Stimulated activated CD4-positive, alpha-beta T cell treated with anti-CD3 and anti-CD28 coated beads, Interleukin-12 subunit alpha, Interleukin-12 subunit beta, amount 100 ng/mL, for 4 hours (primary cell): Measurements from ENCODE around the gene ANKMY1.

Experiments
- DNase-seq: peaks from one replicate; pipeline ENCODE4 v3.0.0-alpha.2; 2020

ANKMY1 gene

DNA sequence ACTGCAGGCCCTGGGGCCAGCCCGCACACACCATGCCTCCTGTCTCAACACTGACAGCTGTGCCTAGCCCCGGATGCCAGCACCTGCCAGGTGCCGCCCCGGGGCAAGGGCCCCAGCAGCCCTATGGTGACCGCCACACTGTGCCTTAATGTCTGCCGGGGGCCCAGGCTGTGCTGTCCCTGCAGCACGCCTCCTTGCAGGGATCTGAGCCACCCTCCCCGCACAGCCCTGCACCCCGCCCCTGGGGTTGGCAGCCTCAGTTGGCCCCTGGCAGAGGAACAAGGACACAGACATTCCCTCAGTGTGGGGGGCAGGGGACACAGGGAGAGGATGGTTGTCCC lies 20.3 kb upstream of the ANKMY1 start:
- no peak for DNase-seq

DNA sequence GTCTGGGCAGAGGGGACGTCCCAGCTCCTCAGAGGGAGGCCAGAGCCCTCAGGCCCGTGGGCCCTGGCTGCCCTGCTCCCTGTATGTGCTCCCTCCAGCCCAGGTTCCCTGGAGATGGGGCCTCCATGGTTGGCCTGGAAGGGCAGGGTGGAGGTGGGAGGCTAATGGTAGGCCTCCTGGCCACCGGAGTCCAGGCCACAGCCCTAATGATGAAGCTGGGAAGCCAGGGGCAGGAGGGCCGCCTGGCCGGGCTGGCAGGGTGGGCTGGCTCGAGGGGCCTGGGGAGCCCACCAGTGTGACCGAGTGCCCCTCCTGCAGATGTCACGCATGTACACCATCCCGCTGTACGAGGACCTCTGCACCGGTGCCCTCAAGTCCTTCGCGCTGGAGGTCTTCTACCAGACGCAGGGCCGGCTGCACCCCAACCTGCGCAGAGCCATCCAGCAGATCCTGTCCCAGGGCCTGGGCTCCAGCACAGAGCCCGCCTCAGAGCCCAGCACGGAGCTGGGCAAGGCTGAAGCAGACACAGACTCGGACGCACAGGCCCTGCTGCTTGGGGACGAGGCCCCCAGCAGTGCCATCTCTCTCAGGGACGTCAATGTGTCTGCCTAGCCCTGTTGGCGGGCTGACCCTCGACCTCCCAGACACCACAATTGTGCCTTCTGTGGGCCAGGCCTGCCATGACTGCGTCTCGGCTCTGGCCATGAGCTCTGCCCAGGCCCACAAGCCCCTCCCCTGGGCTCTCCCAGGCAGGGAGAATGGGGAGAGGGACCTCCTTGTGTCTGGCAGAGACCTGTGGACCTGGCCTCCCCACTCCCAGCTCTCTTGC lies 19.7 kb upstream of the ANKMY1 start:
- no peak for DNase-seq

DNA sequence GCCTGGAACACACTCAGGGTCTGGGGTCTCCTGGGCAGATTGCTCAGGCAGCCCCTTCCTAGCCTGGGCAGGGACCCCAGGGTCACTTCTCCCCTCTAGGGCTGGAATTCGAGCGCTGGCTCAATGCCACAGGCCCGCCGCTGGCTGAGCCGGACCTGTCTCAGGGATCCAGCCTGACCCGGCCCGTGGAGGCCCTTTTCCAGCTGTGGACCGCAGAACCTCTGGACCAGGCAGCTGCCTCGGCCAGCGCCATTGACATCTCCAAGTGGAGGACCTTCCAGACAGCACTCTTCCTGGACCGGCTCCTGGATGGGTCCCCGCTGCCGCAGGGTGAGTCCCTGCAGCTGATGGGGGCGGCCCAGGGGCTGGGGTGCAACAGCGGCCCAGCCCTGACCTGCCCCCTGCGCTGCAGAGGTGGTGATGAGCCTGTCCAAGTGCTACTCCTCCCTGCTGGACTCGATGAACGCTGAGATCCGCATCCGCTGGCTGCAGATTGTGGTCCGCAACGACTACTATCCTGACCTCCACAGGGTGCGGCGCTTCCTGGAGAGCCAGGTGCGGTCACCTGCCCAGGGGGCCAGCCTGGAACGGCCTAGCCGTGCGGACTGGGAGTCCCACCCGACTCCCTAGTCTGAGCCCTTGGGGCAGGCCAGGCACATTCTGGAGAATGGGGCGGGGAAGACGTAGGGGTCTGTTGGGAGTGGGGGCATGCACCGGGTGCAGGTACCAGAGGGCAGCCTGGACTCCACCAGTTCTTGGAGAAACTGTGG lies 18.8 kb upstream of the ANKMY1 start:
- DNase-seq: no peak

- no peak for DNase-seq
Measured at GRCh38 chr2:240576036-240576435, 18.2 kb upstream of the ANKMY1 start.

- DNase-seq: no peak
Measured at GRCh38 chr2:240575101-240575965, 17.5 kb upstream of the ANKMY1 start.

DNA sequence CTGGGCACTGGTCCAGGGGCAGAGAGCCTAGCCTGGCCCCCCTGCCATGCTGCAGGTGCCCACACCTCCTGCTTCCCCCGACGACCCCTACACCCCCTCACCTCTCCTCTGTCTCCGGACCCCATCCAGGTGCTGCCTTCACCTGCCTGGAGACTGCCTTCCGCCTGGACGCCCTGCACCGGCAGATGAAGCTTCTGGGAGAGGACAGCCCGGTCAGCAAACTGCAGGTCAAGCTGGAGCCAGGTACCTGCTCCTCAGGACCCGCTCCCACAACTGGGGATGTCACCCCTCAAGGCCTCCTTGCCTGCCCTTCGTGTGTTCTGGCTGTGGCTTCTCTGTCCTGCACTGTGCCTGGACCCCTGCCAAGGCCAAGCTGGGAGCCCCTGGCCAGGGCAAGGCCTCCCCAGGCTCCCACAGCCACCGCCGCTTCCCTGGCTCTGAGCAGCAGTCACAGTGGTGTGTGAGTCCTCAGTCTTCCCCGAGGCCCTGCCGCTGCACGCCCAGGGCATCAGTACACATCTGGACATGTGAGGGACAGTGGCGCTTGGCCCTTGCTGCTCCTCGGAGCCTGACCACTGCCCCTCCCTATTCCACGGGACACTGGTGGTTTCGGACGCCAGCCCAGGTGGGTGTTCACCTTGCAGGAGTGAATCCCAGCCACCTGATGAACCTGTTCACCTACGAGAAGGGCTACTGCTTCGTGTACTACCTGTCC lies 16.8 kb upstream of the ANKMY1 start:
- no peak for DNase-seq

DNA sequence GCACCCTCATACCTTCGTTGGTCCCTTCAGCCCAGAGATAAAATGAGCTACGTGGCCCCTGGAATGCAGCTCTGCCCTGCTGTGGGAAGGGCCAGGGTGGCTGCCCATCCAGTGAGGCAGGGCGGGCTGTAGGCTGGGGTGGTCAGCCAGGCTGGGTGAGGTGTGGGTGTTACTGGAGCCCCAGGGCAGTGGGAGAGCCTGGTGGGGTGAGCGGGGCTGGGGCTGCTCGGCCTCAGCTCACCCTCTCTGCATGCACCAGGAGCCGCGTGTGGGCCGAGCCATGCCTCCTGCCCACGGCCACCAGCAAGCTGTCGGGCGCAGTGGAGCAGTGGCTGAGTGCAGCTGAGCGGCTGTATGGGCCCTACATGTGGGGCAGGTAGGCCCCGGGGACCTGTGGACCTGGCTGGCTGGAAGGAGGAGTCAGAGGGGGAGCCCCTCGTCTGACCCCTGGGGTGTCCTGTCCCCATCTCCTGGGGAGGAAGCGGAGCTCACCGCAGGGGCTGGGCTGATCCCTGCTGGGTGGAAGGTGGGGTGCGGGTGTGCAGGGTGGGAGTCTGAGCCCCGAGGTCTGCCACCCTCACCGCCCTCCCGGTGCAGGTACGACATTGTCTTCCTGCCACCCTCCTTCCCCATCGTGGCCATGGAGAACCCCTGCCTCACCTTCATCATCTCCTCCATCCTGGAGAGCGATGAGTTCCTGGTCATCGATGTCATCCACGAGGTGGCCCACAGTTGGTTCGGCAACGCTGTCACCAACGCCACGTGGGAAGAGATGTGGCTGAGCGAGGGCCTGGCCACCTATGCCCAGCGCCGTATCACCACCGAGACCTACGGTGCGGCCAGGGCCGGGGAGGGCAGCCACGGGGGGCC lies 16.0 kb upstream of the ANKMY1 start:
- DNase-seq: no peak

GRCh38 chr2:240573071-240573515 lies 15.3 kb upstream of the ANKMY1 start:
- no peak for DNase-seq

GRCh38 chr2:240572141-240573031 lies 14.6 kb upstream of the ANKMY1 start:
- DNase-seq: no peak

GRCh38 chr2:240571314-240571973 lies 13.7 kb upstream of the ANKMY1 start:
- no peak for DNase-seq

- no peak for DNase-seq
Measured at GRCh38 chr2:240570531-240571313, 12.9 kb upstream of the ANKMY1 start.

GRCh38 chr2:240569998-240570530 lies 12.3 kb upstream of the ANKMY1 start:
- no peak for DNase-seq

DNA sequence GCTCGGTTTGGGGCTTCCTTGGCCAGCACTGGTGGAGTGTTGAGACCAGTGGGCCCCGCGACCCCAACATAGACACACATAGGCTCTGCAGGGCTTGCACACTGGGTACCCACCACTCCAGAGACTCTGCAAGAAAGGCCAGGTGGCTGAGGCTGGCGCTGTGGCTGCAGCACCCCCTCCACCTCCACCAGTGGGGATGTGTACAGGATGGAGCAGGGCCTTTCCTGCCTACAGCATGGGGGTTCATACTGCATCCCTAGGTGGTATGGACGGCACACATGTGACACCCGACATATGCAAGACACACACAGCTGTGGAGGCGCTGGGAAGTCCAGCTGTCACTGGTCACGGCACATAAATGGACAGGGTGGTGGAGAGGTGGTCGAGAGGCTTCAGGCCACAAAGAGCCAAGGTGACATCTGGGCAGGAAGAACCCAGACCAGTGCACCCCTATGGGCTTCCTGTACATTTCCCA lies 11.8 kb upstream of the ANKMY1 start:
- DNase-seq: no peak

- DNase-seq: peak; percentile 49
Measured at GRCh38 chr2:240568678-240569522, 11.1 kb upstream of the ANKMY1 start.

DNA sequence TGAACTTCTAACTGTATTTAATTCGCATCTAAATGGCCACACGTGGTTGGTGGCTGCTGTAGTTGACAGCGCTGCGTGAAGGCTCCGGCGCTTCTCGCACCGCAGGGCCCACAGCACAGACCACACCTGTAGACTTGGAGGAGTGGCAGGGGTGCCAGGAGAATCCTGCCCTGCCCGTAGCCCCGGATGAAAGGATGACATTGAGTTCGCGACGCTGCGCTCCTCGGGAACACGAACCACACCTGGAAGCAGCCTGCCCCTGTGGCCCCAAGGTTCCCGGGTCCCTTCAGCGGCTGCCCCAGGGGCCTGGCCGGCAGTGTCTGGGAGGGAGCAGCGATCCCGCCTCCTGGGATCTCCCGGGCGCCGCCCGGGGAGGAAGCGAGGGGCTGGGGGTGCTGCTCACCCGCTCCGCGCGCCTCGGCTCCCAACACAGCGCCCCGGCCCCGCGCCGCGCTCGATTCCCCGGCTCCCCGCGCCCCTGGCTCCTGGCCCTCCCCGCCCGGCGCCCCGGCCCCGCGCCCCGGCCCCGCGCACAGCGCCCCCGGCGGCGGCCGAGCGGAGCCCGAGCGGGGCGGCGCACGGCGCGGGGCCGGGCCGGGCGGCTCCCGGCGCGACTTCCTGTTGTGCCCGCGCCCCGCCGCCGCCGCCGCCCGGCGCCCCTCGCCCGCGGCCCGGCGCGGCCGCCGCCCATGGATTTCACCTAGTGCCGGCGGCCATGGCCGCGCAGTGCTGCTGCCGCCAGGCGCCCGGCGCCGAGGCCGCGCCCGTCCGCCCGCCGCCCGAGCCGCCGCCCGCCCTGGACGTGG lies 10.3 kb upstream of the ANKMY1 start, which contains the start of gene RNPEPL1:
RNPEPL1 (plus strand) TSS at position 613 of the 806 bp plus-strand sequence; CDS start at position 716, 103 bp downstream.
- peak; percentile 54 for DNase-seq

- DNase-seq: no peak
Measured at GRCh38 chr2:240567137-240567871, 9.5 kb upstream of the ANKMY1 start.
